H1 (cell line): Measurements from ENCODE around the gene WDR33. TPM values are rescaled to one million over a fixed set of nuclear protein-coding genes. Genes with fewer than 3 reads are reported as not detected.

Experiments used
- ASH2L ChIP-seq: fragments of 200-600, 300-600 bp; sonication (generic); IDR thresholded peaks from one replicate; pipeline ENCODE4 v1.7.1; 2017; ENCODE audit warnings: low read length
- CHD1 ChIP-seq: IDR thresholded peaks from 2 replicates; pipeline ENCODE4 v1.6.1; 2012; ENCODE audit warnings: low read depth, low read length, improper control_type of control experiment
- POU5F1 ChIP-seq: IDR thresholded peaks from 2 replicates; pipeline ENCODE4 v1.6.1; 2011; ENCODE audit warnings: low read depth, mild to moderate bottlenecking, low read length, moderate library complexity
- RAD21 ChIP-seq, 2 experiments: IDR thresholded peaks in 1 of 2; conservative IDR thresholded peaks in 1 of 2; 2 replicates each; pipeline ENCODE4 v1.6.1; 2011; ENCODE audit warnings: low read depth in 2 of 2, low read length in 2 of 2, improper control_type of control experiment in 1 of 2, inconsistent platforms in 1 of 2, mild to moderate bottlenecking in 1 of 2, moderate library complexity in 1 of 2
- TAF7 ChIP-seq: optimal IDR thresholded peaks from 2 replicates; pipeline ENCODE3; 2011; ENCODE audit warnings: low read depth, mild to moderate bottlenecking, inconsistent platforms, low read length, moderate library complexity, borderline replicate concordance
- polyA plus RNA-seq, 7 experiments: library from polyadenylated mRNA; depleted of rRNA in 3 of 7; stranded (reverse) in 5 of 7; unstranded in 2 of 7; fragments of >200 nt in 5 of 7; fragments of 200-250 nt in 2 of 7; gene quantifications; 1 replicate in 5 of 7; 2 replicates in 1 of 7; 4 replicates in 1 of 7; pipeline versions ENCODE4 v1.2.1 to v1.2.3, GENCODE V29; 2011 to 2013; ENCODE audit warnings: missing spikeins in 2 of 7, mixed read lengths in 2 of 7
- total RNA-seq: library from RNA; stranded (reverse); fragmentation: NEBNext Ultra II Directional; extraction: Animal tissue kit (Norgen Biotek cat#: 25700); gene quantifications from 2 replicates; pipeline ENCODE4 v1.2.1, GENCODE V29; 2021
- TF ChIP-seq, protein P1 (sequence below): IDR thresholded peaks from 2 replicates; pipeline ENCODE4 v1.6.1; 2011; ENCODE audit warnings: low read depth, mild to moderate bottlenecking, low read length; ENCODE audit not compliant: insufficient read depth

Gene WDR33
- total and polyA plus RNA-seq, 2 of the 8 experiments (the other 6 are each of a cell fraction or from before 2014, with no cell fraction given), result 18.1 to 82.7 TPM

DNA sequence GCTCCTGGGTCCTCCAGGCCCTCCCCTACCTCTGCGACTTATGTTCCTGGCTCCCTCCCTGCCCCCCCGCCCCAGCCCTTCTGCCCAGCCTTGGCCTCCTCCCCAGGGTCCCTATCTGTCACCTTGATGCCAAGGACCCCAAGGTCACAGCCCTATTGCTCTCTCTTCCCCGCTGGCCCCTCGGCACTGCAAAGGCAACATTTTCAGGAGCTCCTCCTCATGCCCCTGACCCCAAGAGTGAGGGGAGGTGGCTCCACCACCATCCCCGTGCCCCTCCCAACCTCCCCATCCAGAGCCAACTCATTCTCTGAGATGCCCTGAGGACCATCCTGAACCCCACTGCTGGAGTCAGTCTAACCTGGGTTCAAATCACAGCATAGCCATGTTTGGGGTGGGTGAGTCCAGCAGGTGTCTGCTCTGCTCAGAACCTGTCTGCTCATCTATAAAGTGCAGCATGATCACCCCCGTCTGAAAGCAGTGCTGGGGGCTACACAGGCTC, 147.4 kb downstream of the WDR33 start (continued):
- no peak for TF ChIP-seq CHD1
- no peak for TF ChIP-seq POU5F1
- TF ChIP-seq TAF7, result no peak
- TF ChIP-seq, protein P1, sequence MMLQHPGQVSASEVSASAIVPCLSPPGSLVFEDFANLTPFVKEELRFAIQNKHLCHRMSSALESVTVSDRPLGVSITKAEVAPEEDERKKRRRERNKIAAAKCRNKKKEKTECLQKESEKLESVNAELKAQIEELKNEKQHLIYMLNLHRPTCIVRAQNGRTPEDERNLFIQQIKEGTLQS, result no peak
- TF ChIP-seq RAD21 (IDR thresholded peaks at IDR 0.05 in 1 of 2, conservative IDR thresholded peaks at IDR 0.05 in 1 of 2; ENCODE audit: low read depth in 2 of 2, low read length in 2 of 2), result no peak
- TF ChIP-seq ASH2L, result no peak
